ENCODE measurements around the gene FBXL13.
"Not testable (repeated sequence)": the region's sequence is repeated elsewhere in the genome, so short reads cannot be mapped to it uniquely, and the experiment has no call there.

Gene FBXL13

DNA sequence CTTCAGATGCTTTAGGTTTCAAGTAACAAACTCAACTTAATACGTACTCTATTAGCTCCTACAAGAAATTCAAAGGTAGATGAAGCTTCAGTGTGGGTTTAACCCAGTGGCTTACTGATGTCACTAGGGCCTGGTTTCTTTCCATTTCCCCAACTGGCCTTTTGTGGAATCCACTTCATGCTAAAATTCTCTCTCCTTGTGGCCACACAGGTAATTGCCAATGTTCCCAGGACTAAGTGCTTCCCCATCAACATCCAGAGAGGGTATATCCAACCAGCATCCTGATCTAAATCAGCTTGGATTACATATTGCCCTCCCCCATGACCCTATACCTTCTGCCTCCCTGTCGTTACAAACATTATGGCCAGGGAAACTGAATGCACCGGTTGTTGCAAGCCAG, 10.7 kb downstream of the FBXL13 start:
- Histone ChIP-seq H4K12ac (ENCODE audit: low read depth, low read length) (no peak overlapping the region), H3K27ac (ENCODE audit: low read depth, low read length) (no peak overlapping the region), H3K79me2 (ENCODE audit: control insufficient read depth, insufficient read depth, low read length, poor library complexity) (no peaks in the 10 kb centered on the region), H2BK120ac (ENCODE audit: insufficient read depth, low read length, poor library complexity) (no peak overlapping the region), H3K36me3 (ENCODE audit: control insufficient read depth in 1 of 2, insufficient read depth in 2 of 2, low read length in 2 of 2) (no peaks in the 10 kb centered on the region), H3K4ac (ENCODE audit: low read depth, low read length) (no peak overlapping the region), H3K79me1 (ENCODE audit: low read length) (no peaks in the 10 kb centered on the region), H2BK5ac (ENCODE audit: low read depth, low read length, poor library complexity) (no peak overlapping the region), H4K91ac (ENCODE audit: low read depth, low read length) (no peak overlapping the region), H4K8ac (ENCODE audit: low read depth, low read length) (no peak overlapping the region), H3K4me3 (ENCODE audit: low read depth, low read length) (no peak overlapping the region), H2AFZ (ENCODE audit: insufficient read depth, low read length, poor library complexity) (no peak overlapping the region), H3K14ac (ENCODE audit: low read length) (no peak overlapping the region), H3K9me3 (ENCODE audit: insufficient read depth, low read depth, low read length) (peaks cover under 1% of the 10 kb centered on the region), H2BK12ac (ENCODE audit: low read length) (no peak overlapping the region), H3K18ac (ENCODE audit: low read length) (no peak overlapping the region), H3K27me3 (ENCODE audit: insufficient read depth, low read length) (no peaks in the 10 kb centered on the region), H3K9ac (ENCODE audit: low read length) (no peak overlapping the region), H2AK5ac (ENCODE audit: low read length) (no peak overlapping the region), H3K4me2 (ENCODE audit: low read length) (no peak overlapping the region), H3K4me1 (ENCODE audit: control insufficient read depth in 1 of 2, insufficient read depth in 2 of 2, low read length in 2 of 2) (peaks cover 0 to 2% of the 10 kb centered on the region in 2 experiments), H3K23ac (ENCODE audit: low read length) (no peak overlapping the region)
- no CpG with 5 or more reads among the region's 3 CpGs for WGBS (ENCODE audit: extremely low coverage, insufficient coverage, insufficient read length)
- DNase-seq = no peak

DNA sequence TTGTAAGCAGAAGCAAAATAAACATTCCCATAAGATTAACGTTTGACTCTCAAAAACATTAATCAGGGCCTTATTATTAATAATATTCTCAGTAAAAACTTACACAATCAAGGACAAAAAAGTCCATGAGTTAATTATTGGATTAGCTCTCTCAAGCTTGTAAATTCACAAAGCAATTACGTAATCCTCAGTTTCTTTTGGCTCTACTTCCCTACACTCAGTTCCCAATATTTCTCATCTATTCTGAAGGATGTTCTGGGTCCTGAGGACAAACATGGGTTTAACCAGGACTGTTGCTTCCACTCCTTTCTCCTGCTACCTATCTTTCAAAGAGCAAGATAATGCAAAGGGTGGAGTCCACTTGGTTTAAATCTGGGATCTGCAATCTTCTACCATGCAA, 15.1 kb downstream of the FBXL13 start:
- Histone ChIP-seq H3K9ac (ENCODE audit: low read length) (no peak overlapping the region), H2AK5ac (ENCODE audit: low read length) (no peak overlapping the region), H2AFZ (ENCODE audit: insufficient read depth, low read length, poor library complexity) (no peak overlapping the region), H4K91ac (ENCODE audit: low read depth, low read length) (no peak overlapping the region), H2BK120ac (ENCODE audit: insufficient read depth, low read length, poor library complexity) (no peak overlapping the region), H2BK12ac (ENCODE audit: low read length) (no peak overlapping the region), H3K79me2 (ENCODE audit: control insufficient read depth, insufficient read depth, low read length, poor library complexity) (no peaks in the 10 kb centered on the region), H3K23ac (ENCODE audit: low read length) (no peak overlapping the region), H3K27ac (ENCODE audit: low read depth, low read length) (no peak overlapping the region), H3K79me1 (ENCODE audit: low read length) (no peaks in the 10 kb centered on the region), H3K14ac (ENCODE audit: low read length) (no peak overlapping the region), H3K4ac (ENCODE audit: low read depth, low read length) (no peak overlapping the region), H2BK5ac (ENCODE audit: low read depth, low read length, poor library complexity) (no peak overlapping the region), H3K9me3 (ENCODE audit: insufficient read depth, low read depth, low read length) (no peaks in the 10 kb centered on the region), H3K27me3 (ENCODE audit: insufficient read depth, low read length) (no peaks in the 10 kb centered on the region), H3K4me1 (ENCODE audit: control insufficient read depth in 1 of 2, insufficient read depth in 2 of 2, low read length in 2 of 2) (peaks cover 0 to 2% of the 10 kb centered on the region in 2 experiments), H3K18ac (ENCODE audit: low read length) (no peak overlapping the region), H3K36me3 (ENCODE audit: control insufficient read depth in 1 of 2, insufficient read depth in 2 of 2, low read length in 2 of 2) (no peaks in the 10 kb centered on the region), H3K4me3 (ENCODE audit: low read depth, low read length) (no peak overlapping the region), H4K12ac (ENCODE audit: low read depth, low read length) (no peak overlapping the region), H4K8ac (ENCODE audit: low read depth, low read length) (no peak overlapping the region), H3K4me2 (ENCODE audit: low read length) (no peak overlapping the region)
- no peak for DNase-seq
- no CpG with 5 or more reads among the region's 2 CpGs for WGBS (ENCODE audit: extremely low coverage, insufficient coverage, insufficient read length)

DNA sequence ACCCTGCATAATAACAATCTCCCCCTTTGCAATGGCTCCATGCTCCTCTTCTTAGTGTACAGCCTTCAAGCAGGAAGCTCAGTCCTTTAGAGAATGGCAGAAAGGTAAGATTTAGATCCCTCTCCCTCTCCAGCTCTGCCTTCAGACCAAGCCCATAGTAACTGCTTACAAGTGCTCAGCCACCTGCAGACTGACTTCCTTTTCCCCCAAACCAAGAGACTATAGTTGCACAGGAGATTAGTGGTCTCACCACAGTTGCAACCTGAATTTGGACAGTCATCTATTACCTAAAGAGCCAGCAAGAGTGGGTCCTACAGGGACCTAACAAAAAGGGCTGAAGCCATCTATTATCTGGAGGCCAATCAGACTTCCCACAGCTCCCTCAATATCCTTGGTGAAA, 16.5 kb downstream of the FBXL13 start:
- Histone ChIP-seq H3K36me3 (ENCODE audit: control insufficient read depth in 1 of 2, insufficient read depth in 2 of 2, low read length in 2 of 2) (no peaks in the 10 kb centered on the region), H3K79me2 (ENCODE audit: control insufficient read depth, insufficient read depth, low read length, poor library complexity) (no peaks in the 10 kb centered on the region), H3K4ac (ENCODE audit: low read depth, low read length) (no peak overlapping the region), H2BK120ac (ENCODE audit: insufficient read depth, low read length, poor library complexity) (no peak overlapping the region), H3K27ac (ENCODE audit: low read depth, low read length) (no peak overlapping the region), H3K4me2 (ENCODE audit: low read length) (no peak overlapping the region), H4K8ac (ENCODE audit: low read depth, low read length) (no peak overlapping the region), H3K4me3 (ENCODE audit: low read depth, low read length) (no peak overlapping the region), H3K27me3 (ENCODE audit: insufficient read depth, low read length) (no peaks in the 10 kb centered on the region), H3K79me1 (ENCODE audit: low read length) (no peaks in the 10 kb centered on the region), H3K9me3 (ENCODE audit: insufficient read depth, low read depth, low read length) (no peaks in the 10 kb centered on the region), H4K91ac (ENCODE audit: low read depth, low read length) (no peak overlapping the region), H2AK5ac (ENCODE audit: low read length) (no peak overlapping the region), H3K23ac (ENCODE audit: low read length) (no peak overlapping the region), H4K12ac (ENCODE audit: low read depth, low read length) (no peak overlapping the region), H3K9ac (ENCODE audit: low read length) (no peak overlapping the region), H3K18ac (ENCODE audit: low read length) (no peak overlapping the region), H2BK12ac (ENCODE audit: low read length) (no peak overlapping the region), H3K14ac (ENCODE audit: low read length) (no peak overlapping the region), H2AFZ (ENCODE audit: insufficient read depth, low read length, poor library complexity) (no peak overlapping the region), H2BK5ac (ENCODE audit: low read depth, low read length, poor library complexity) (no peak overlapping the region), H3K4me1 (ENCODE audit: control insufficient read depth in 1 of 2, insufficient read depth in 2 of 2, low read length in 2 of 2) (peaks cover 0 to 2% of the 10 kb centered on the region in 2 experiments)
- no peak for DNase-seq

DNA sequence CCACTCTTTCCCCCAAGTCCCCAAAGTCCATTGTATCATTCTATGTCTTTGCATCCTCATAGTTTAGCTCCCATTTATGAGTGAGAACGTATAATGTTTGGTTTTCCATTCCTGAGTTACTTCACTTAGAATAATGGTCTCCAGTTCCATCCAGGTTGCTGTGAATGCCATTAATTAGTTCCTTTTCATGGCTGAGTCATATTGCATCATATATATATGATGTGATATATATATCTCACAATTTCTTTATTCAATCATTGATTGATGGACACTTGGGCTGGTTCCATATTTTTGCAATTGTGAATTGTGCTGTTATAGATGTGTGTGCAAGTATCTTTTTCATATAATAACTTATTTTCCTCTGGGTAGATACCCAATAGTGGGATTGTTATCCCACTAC, 18.6 kb downstream of the FBXL13 start:
- not testable (repeated sequence) for H2BK120ac ChIP-seq (ENCODE audit: insufficient read depth, low read length, poor library complexity); H2AFZ ChIP-seq (ENCODE audit: insufficient read depth, low read length, poor library complexity); H3K79me1 ChIP-seq (ENCODE audit: low read length); H4K8ac ChIP-seq (ENCODE audit: low read depth, low read length); H3K9ac ChIP-seq (ENCODE audit: low read length); H2BK5ac ChIP-seq (ENCODE audit: low read depth, low read length, poor library complexity); H3K27ac ChIP-seq (ENCODE audit: low read depth, low read length); H3K4me3 ChIP-seq (ENCODE audit: low read depth, low read length); H3K18ac ChIP-seq (ENCODE audit: low read length); H4K91ac ChIP-seq (ENCODE audit: low read depth, low read length); H2BK12ac ChIP-seq (ENCODE audit: low read length); H3K23ac ChIP-seq (ENCODE audit: low read length); H3K4ac ChIP-seq (ENCODE audit: low read depth, low read length); H3K36me3 ChIP-seq (ENCODE audit: control insufficient read depth in 1 of 2, insufficient read depth in 2 of 2, low read length in 2 of 2); H3K27me3 ChIP-seq (ENCODE audit: insufficient read depth, low read length); H3K4me2 ChIP-seq (ENCODE audit: low read length); H3K4me1 ChIP-seq (ENCODE audit: control insufficient read depth in 1 of 2, insufficient read depth in 2 of 2, low read length in 2 of 2); H3K14ac ChIP-seq (ENCODE audit: low read length); H3K9me3 ChIP-seq (ENCODE audit: insufficient read depth, low read depth, low read length); H2AK5ac ChIP-seq (ENCODE audit: low read length); H4K12ac ChIP-seq (ENCODE audit: low read depth, low read length); H3K79me2 ChIP-seq (ENCODE audit: control insufficient read depth, insufficient read depth, low read length, poor library complexity); DNase-seq
- WGBS (ENCODE audit: extremely low coverage, insufficient coverage, insufficient read length) = no CpG with 5 or more reads among the region's 1 CpG
